ENCODE data around the gene SNX24. TPM values are rescaled to one million over a fixed set of nuclear protein-coding genes. Genes with fewer than 3 reads are reported as not detected.
"Not testable (repeated sequence)": the region's sequence is repeated elsewhere in the genome, so short reads cannot be mapped to it uniquely, and the experiment has no call there.

The SNX24 gene
- total RNA-seq, 2 experiments from 2014 or later = 2.2 to 6.4 TPM

DNA sequence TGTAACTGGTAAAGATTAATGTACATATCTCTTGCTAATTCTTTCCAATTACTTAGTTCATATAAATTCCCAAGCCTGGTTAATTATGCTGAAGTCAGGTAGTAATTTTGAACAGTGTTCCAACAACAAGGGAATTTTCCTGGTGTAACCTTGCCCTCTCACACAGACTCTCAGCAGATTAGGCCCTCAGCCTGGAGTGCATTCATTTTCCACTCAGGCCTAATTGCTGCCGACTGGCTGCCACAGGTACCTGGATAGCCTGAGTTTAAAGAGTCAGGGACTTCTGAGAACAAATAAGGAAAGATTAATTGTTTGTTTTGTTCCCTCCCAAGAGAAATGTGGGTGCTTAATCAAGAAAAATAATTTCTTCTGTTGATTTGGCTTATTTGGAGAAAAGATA, 119.7 kb downstream of the SNX24 start:
- ChIA-PET CTCF (no interaction called here), POLR2A (no interaction called here)
- Mint-ChIP-seq H3K4me3 (no peak overlapping the region), H3K9me3 (no peaks in the 10 kb centered on the region), H3K27me3 (no peaks in the 10 kb centered on the region), H3K4me1 (no peaks in the 10 kb centered on the region), H3K27ac (no peak overlapping the region), H3K36me3 (ENCODE audit: low read depth) (no peaks in the 10 kb centered on the region)
- no peak for DNase-seq

DNA sequence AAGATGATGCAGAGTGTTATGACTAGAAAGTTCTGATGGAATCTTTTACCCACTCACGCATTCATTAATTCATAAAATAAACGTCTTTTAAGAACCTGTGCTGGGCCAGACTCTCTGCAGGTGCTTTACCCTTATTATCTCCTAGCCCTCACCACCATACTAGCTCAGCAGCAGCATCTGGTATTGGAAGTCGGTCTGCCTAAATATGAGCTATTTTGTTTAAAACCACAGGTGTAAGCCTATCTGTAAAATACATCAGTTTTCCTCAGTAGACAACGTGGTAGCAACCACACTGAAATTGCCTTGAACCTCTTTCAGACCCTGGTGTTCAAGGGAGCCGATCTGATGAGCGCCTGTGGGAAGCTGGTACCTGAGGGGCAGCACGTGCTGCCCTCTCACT, 121.7 kb downstream of the SNX24 start:
- H3K9me3 Mint-ChIP-seq = no peaks in the 10 kb centered on the region
- H3K4me3 Mint-ChIP-seq = no peak overlapping the region
- H3K36me3 Mint-ChIP-seq (ENCODE audit: low read depth) = no peaks in the 10 kb centered on the region
- no peaks in the 10 kb centered on the region for H3K27me3 Mint-ChIP-seq
- H3K4me1 Mint-ChIP-seq = no peaks in the 10 kb centered on the region
- ChIA-PET POLR2A (no interaction called here), CTCF (no interaction called here)
- H3K27ac Mint-ChIP-seq = no peak overlapping the region
- DNase-seq = no peak

DNA sequence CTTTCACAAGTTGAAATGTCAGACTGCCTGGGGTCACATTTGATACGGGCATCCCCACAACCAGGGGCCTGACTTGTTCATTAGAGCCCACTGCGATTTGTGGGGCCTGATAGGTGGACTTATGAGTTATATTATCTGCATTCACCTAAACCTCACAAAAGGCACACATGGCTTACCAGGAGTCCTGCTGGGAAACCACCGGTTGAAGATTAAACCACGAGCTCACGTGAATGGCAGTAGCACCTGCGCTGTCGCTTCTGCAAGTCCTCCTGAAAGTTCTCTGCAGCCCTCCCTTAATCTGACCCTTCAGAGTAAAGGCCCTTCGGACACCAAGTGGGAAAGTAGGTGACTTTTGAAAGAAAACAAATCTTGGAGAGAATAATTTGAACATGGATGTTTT, 122.2 kb downstream of the SNX24 start:
- H3K36me3 Mint-ChIP-seq (ENCODE audit: low read depth) = no peaks in the 10 kb centered on the region
- H3K27ac Mint-ChIP-seq = no peak overlapping the region
- no peaks in the 10 kb centered on the region for H3K4me1 Mint-ChIP-seq
- POLR2A ChIA-PET = no interaction called here
- CTCF ChIA-PET = no interaction called here
- H3K27me3 Mint-ChIP-seq = no peaks in the 10 kb centered on the region
- no peak for DNase-seq
- H3K4me3 Mint-ChIP-seq = no peak overlapping the region
- H3K9me3 Mint-ChIP-seq = no peaks in the 10 kb centered on the region

DNA sequence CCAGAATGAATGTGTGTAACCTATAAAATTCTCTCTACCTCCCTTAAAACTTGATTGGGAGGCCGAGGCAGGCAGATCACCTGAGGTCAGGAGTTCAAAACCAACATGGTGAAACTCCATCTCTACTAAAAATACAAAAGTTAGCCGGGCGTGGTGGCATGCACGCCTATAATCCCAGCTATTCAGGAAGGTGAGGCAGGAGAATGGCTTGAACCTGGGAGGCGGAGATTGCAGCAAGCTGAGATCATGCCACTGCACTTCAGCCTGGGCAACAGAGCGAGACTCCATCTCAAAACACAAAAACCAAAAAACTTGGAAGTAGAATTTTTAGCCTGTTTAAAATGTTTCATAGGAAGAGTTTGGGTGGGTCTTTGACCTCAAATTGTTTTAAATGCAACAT, 122.6 kb downstream of the SNX24 start:
- DNase-seq; H3K27ac Mint-ChIP-seq; CTCF ChIA-PET; POLR2A ChIA-PET; H3K36me3 Mint-ChIP-seq (ENCODE audit: low read depth); H3K27me3 Mint-ChIP-seq; H3K9me3 Mint-ChIP-seq; H3K4me3 Mint-ChIP-seq; H3K4me1 Mint-ChIP-seq: not testable (repeated sequence)

GRCh38 chr5:122971333-122971732, 125.9 kb downstream of the SNX24 start:
- no peak for DNase-seq
- Mint-ChIP-seq H3K27me3 (no peaks in the 10 kb centered on the region), H3K4me3 (no peak overlapping the region), H3K9me3 (no peaks in the 10 kb centered on the region), H3K27ac (no peak overlapping the region), H3K36me3 (ENCODE audit: low read depth) (no peaks in the 10 kb centered on the region), H3K4me1 (no peaks in the 10 kb centered on the region)
- ChIA-PET POLR2A (no interaction called here), CTCF (interaction anchor here (1.6 kb wide), 1 partner anchor 23 kb away, joined by 3 read pairs; no protein-coding TSS in a partner anchor)

DNA sequence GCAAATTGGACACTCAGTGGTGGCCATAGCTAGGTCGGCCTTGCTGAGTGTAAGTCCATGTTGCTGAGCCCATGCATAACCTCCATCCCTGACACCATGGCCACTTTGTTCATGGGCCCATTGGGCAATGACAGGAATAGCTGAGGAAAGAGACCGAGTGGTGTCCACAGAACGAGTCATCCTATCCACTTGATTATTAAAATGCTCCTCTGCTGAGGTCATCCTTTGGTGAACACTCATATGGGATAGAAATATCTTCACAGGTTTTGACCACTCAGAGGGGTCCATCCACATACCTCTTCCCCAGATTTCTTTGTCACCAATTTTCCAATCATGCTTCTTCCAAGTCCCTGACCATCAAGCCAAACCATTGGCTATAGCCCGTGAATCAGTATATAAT, 127.5 kb downstream of the SNX24 start:
- Mint-ChIP-seq H3K27ac (no peak overlapping the region), H3K36me3 (ENCODE audit: low read depth) (no peaks in the 10 kb centered on the region), H3K4me3 (no peak overlapping the region), H3K4me1 (no peaks in the 10 kb centered on the region), H3K9me3 (no peaks in the 10 kb centered on the region), H3K27me3 (no peaks in the 10 kb centered on the region)
- DNase-seq = no peak
- POLR2A ChIA-PET = no interaction called here
- CTCF ChIA-PET = no interaction called here

GRCh38 chr5:122973759-122974158, 128.3 kb downstream of the SNX24 start:
- H3K27me3 Mint-ChIP-seq; H3K27ac Mint-ChIP-seq; DNase-seq; H3K4me1 Mint-ChIP-seq; POLR2A ChIA-PET; H3K9me3 Mint-ChIP-seq; H3K4me3 Mint-ChIP-seq; H3K36me3 Mint-ChIP-seq (ENCODE audit: low read depth): not testable (repeated sequence)
- CTCF ChIA-PET = interaction anchor here (0.6 kb wide), 1 partner anchor 19 kb away, joined by 3 read pairs; no protein-coding TSS in a partner anchor

DNA sequence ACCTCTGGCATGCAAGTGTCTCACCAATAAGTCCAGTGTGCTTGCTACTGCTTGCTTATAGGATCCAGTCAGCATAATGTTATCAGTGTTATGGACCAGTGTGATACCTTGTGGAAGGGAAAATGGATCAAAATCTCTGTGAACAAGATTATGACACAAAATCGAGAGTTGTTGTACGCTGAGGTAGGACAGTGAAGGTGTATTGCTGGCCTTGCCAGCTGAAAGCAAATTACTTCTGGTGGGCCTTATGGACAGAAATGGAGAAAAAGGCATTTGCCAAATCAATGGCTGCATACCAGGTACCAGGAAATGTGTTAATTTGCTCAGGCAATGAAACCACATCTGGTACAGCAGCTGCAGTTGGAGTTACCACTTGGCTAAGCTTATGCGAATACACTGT, 128.8 kb downstream of the SNX24 start:
- H3K27ac Mint-ChIP-seq; H3K4me1 Mint-ChIP-seq; H3K9me3 Mint-ChIP-seq; H3K4me3 Mint-ChIP-seq; POLR2A ChIA-PET; H3K27me3 Mint-ChIP-seq; H3K36me3 Mint-ChIP-seq (ENCODE audit: low read depth); DNase-seq: not testable (repeated sequence)
- CTCF ChIA-PET = interaction anchor here (0.6 kb wide), 1 partner anchor 20 kb away, joined by 3 read pairs; no protein-coding TSS in a partner anchor

GRCh38 chr5:122977319-122977718, 131.9 kb downstream of the SNX24 start:
- Mint-ChIP-seq H3K4me3 (no peak overlapping the region), H3K27me3 (no peaks in the 10 kb centered on the region), H3K4me1 (no peaks in the 10 kb centered on the region), H3K9me3 (no peaks in the 10 kb centered on the region), H3K27ac (no peak overlapping the region), H3K36me3 (ENCODE audit: low read depth) (no peaks in the 10 kb centered on the region)
- POLR2A ChIA-PET = no interaction called here
- CTCF ChIA-PET = no interaction called here
- DNase-seq = no peak

DNA sequence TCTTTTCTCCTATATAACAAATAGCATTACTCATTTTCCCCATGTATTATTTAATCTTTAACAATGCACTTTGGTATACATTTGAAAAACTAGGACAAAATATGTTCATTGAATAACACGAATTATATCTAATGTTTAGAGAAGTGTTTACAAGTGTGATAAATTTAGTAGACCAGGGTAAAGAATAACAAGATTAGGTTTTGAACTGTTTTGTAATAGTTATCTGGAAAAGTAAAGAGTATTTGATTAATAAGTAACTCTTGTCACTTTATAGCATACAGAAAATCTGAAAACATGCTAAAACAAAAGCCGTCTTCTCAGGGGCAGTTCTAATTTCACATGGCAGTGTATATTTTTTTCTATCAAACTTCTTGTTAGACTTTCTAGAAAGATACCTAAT, 132.7 kb downstream of the SNX24 start:
- no peaks in the 10 kb centered on the region for H3K9me3 Mint-ChIP-seq
- H3K4me1 Mint-ChIP-seq = no peaks in the 10 kb centered on the region
- H3K27me3 Mint-ChIP-seq = no peaks in the 10 kb centered on the region
- H3K36me3 Mint-ChIP-seq (ENCODE audit: low read depth) = no peaks in the 10 kb centered on the region
- CTCF ChIA-PET = no interaction called here
- H3K27ac Mint-ChIP-seq = no peak overlapping the region
- DNase-seq = no peak
- no peak overlapping the region for H3K4me3 Mint-ChIP-seq
- POLR2A ChIA-PET = no interaction called here

- no peak overlapping the region for H3K4me3 Mint-ChIP-seq
- no peaks in the 10 kb centered on the region for H3K9me3 Mint-ChIP-seq
- H3K27me3 Mint-ChIP-seq = no peaks in the 10 kb centered on the region
- no peaks in the 10 kb centered on the region for H3K36me3 Mint-ChIP-seq (ENCODE audit: low read depth)
- no peaks in the 10 kb centered on the region for H3K4me1 Mint-ChIP-seq
- ChIA-PET POLR2A (no interaction called here), CTCF (interaction anchor here (0.6 kb wide), 1 partner anchor 49 kb away, joined by 3 read pairs; no protein-coding TSS in a partner anchor)
- DNase-seq = no peak
- H3K27ac Mint-ChIP-seq = no peak overlapping the region
Observed at GRCh38 chr5:122978644-122979297, 133.4 kb downstream of the SNX24 start.

DNA sequence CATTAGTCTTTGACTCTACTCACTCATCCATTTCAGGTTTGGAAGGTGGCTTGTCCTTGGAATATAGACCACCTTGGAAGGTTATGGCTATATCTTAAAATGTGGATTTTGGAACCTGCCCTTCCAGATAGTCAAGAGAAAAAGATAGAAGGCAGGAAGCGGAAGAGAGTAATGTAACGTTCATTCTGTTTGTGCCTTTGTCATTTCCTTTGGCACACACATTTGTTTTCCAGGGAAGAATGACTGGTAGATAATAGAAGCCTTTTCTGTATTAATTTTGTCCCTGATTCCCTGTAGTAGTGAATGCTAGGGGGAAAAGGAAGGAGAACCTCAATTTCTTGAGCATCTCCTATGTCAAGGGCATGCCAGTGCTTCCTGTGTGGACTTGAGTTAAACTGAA, 136.4 kb downstream of the SNX24 start:
- DNase-seq = no peak
- Mint-ChIP-seq H3K4me1 (no peaks in the 10 kb centered on the region), H3K9me3 (no peaks in the 10 kb centered on the region), H3K27ac (no peak overlapping the region), H3K36me3 (ENCODE audit: low read depth) (no peaks in the 10 kb centered on the region), H3K27me3 (no peaks in the 10 kb centered on the region), H3K4me3 (no peak overlapping the region)
- POLR2A ChIA-PET = no interaction called here
- CTCF ChIA-PET = no interaction called here

GRCh38 chr5:122982376-122982775, 137.0 kb downstream of the SNX24 start:
- Mint-ChIP-seq H3K27me3 (no peaks in the 10 kb centered on the region), H3K9me3 (no peaks in the 10 kb centered on the region), H3K36me3 (ENCODE audit: low read depth) (no peaks in the 10 kb centered on the region), H3K4me1 (no peaks in the 10 kb centered on the region), H3K4me3 (no peak overlapping the region), H3K27ac (no peak overlapping the region)
- no peak for DNase-seq
- POLR2A ChIA-PET = no interaction called here
- CTCF ChIA-PET = no interaction called here

DNA sequence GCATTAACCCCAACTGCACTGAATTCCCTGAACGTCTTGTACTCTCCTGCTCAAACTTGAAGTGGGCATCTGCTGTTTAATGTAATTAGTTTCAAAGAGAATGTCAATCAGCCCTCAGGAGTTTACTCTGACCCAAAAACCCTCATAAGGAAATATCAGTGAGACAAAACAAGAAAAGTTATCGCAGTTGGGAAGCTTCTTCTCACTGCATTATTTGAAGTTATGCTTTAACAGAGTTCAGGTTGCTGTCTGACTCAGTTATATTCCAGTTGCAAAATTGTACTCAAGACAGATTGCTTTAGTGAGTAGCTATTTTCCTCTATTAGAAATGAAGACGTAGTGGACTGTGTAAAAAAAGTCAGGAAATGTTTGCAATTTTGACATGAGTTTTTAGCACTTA, 139.0 kb downstream of the SNX24 start:
- H3K27ac Mint-ChIP-seq = no peak overlapping the region
- ChIA-PET POLR2A (no interaction called here), CTCF (interaction anchor here (0.7 to 1.0 kb wide), 2 partner anchors 337 to 354 kb away, joined by 3 read pairs; no protein-coding TSS in a partner anchor)

More for the DNA sequence above, 139.0 kb downstream of the SNX24 start:
- no peaks in the 10 kb centered on the region for H3K4me1 Mint-ChIP-seq
- DNase-seq = no peak
- no peaks in the 10 kb centered on the region for H3K9me3 Mint-ChIP-seq
- no peak overlapping the region for H3K4me3 Mint-ChIP-seq
- H3K36me3 Mint-ChIP-seq (ENCODE audit: low read depth) = no peaks in the 10 kb centered on the region
- no peaks in the 10 kb centered on the region for H3K27me3 Mint-ChIP-seq
